ENCODE data around the gene R3HDM2.
"Not testable (repeated sequence)": the region's sequence is repeated elsewhere in the genome, so short reads cannot be mapped to it uniquely, and the experiment has no call there.

Gene R3HDM2

DNA sequence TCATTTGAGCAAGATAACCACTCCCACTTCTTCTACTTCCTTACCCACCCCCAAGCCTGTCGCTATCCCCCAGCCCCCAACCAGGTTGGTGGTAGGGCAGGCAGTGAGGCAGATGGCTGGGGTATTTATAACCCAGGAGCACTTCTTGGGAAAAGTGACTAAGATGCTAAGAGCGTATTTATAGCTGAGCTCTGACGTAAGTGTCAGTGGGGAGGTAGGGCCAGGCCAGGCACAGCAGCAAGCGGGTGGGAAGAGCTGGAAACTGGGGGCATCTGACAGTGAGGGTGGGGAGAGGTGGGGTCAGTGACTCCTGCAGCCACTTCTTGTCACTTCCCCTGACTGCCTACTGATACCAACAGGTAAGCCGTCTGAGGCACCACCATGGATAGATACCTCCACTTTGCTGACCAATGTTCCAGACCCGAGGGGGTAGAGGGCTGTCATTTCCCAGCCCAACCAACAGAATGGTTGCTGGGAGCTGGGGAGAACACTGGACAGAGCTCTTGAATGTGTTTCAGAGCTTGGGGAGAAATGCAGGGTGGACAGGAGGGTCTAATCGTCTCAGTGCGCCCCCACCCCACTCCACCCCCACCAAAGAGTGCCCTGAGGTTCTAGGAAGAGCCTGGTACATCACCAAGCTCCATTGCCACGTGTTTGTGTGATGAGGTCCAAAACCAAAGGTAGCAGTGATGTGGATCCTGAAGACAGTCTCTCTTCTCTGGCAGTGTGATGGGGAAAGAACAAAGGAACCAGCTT lies 21.5 kb upstream of the R3HDM2 start:
- DNase-seq, result no peak

DNA sequence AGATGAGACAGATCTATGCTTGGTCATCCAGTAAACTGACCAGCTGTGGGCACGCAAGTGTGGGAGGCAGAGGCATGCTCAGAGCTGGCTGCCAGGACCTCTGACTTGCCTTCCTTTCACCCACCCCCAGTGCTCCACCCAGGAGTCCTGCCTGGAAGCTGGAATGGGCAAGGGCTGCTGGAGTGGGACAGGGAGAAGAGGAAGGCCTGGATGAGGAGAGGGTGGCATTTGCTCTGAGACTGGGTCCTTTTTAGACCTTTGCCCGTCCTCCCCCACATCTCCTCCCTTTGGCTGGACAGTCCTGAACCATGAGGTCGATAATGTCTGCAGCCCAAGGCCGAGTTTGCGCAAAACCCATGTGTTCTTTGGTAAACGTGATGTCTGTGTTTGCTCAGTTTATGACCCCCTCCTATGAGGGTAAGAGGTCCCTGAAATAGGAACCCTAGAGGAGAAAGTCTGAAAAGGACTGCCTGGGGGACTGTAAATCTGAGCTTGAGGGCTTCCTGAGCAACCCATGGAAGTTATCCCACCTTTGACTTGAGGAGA lies 20.5 kb upstream of the R3HDM2 start:
- no peak for DNase-seq

DNA sequence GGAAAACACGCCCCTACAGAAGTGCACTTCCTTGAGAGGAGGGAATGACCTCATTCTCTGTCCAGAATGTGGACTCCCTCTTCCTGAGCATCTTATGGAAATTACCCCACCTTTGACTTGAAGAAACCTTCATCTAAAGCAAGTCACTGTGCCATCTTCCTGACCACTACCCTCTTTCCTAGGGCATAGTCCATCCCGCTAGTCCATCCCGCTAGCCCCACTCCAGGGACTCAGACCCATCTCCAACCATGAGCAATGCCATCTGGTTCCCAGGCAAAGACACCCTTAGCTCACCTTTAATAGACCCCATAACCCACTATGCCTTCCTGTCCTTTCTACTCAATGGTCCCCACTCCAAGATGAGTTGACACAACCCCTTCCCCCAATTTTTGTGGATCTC lies 19.2 kb upstream of the R3HDM2 start:
- DNase-seq, result no peak

- DNase-seq, result no peak
Observed at GRCh38 chr12:57449375-57449774, 18.5 kb upstream of the R3HDM2 start.

- DNase-seq, result no peak
Observed at GRCh38 chr12:57448669-57449068, 17.8 kb upstream of the R3HDM2 start.

DNA sequence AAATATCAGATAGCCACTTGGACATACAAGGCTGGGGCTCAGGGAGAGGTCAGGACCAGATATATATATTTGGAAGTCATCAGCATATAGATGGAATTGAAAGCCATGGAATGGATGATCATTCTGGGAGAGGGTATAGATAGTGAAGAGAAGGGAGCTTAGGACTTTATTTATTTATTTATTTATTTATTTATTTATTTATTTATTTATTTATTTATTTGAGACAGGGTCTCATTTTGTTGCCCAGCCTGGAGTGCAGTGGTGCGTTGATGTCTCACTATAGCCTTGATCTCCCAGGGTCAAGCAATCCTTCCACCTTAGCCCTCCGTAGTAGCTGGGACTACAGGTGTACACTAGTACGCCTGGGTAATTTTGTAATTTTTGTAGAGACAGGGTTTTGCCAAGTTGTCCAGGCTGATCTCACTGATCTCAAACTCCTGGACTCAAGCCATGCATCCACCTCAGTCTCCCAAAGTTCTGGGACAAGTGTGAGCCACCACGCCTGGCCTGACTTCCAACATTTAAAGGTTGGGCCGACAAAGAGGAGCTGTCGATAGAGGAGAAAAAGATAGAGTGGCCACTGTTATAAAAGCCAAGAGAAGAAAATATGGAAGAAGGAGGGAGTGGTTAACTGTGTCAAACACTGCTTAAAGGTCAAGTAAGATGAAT lies 15.6 kb upstream of the R3HDM2 start:
- no peak for DNase-seq

- peak; percentile 44 for DNase-seq
Observed at GRCh38 chr12:57444744-57445143, 13.9 kb upstream of the R3HDM2 start.

- not testable (repeated sequence) for DNase-seq
Observed at GRCh38 chr12:57444337-57444736, 13.5 kb upstream of the R3HDM2 start.

- peak; percentile 56 for DNase-seq
Observed at GRCh38 chr12:57441846-57442427, 11.1 kb upstream of the R3HDM2 start.

- not testable (repeated sequence) for DNase-seq
Observed at GRCh38 chr12:57441393-57441792, 10.6 kb upstream of the R3HDM2 start.

DNA sequence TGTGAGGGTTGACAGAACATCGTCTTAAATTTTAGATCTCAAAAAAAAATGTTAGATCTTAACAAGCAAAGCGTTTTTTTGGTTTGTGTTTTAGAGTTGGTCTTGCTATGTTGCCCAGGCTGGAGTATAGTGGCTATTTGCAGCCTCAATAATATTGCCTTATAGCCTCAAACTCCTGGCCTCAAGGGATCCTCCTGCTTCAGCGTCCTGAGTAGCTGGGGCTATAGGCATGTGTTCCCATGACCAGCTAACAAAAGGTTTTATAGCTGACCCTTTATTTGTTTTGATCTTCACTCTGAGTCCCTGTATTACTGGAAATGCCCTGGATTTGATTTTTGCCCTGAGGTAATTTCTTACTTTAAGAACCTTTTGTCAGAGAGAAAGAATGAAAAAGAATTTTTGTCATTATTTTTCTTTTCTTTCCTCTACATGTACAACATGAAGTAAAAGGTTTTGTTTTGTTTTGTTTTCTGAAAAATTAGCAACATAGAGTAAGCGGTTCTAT lies 9.0 kb upstream of the R3HDM2 start:
- no peak for DNase-seq

DNA sequence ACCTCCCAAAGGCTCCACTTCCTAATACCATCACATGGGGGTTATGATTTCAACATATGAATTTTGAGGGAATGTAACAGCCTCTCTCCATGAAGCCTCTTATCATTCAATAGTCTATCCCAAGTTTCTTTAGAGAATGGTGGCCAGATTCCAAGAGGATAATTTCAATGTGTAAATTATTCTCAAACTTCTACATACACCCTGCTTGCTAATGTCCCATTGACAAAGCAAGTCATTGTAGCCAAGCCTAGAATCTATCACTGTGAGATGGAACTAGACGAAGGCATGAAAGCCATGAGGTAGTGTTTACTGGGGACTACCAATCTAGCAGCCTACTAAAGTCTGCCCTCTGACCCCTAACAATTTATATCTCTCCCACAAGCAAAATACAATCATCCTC lies 7.6 kb upstream of the R3HDM2 start:
- DNase-seq, result no peak

- no peak for DNase-seq
Observed at GRCh38 chr12:57435293-57435692, 4.5 kb upstream of the R3HDM2 start.

DNA sequence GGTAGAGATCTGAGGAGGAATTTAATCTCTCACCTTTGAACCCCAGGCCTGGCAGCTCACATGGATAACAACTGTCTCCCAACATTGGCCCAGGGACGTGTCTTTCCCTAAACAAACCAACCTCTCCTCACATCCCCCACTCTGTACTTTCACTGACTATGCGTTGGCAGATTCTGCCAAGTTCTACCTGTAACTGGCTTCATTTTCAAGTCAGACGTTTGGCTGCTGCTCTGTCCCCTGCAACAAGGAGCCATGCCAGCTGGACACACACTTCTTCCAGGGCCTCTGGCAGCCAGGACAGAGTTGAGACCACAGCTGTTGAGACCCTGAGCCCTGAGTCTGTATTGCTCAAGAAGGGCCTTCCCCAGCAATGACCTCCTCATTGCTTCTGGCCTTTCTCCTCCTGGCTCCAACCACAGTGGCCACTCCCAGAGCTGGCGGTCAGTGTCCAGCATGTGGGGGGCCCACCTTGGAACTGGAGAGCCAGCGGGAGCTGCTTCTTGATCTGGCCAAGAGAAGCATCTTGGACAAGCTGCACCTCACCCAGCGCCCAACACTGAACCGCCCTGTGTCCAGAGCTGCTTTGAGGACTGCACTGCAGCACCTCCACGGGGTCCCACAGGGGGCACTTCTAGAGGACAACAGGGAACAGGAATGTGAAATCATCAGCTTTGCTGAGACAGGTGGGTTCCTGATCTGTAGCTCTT lies 3.8 kb upstream of the R3HDM2 start, which contains the start of gene INHBC:
TSS of gene INHBC (plus strand) at position 268 of the 707 bp plus-strand sequence. CDS start at position 371, 103 bp downstream.
- no peak for DNase-seq

- DNase-seq, result no peak
Observed at GRCh38 chr12:57433370-57433769, 2.5 kb upstream of the R3HDM2 start.

GRCh38 chr12:57431654-57432188 lies 878 bp upstream of the R3HDM2 start:
- no peak for DNase-seq

GRCh38 chr12:57430112-57430930 lies 522 bp downstream of the R3HDM2 start:
- no peak for DNase-seq

GRCh38 chr12:57429473-57430111 lies 1.3 kb downstream of the R3HDM2 start:
- peak; percentile 72 for DNase-seq

DNA sequence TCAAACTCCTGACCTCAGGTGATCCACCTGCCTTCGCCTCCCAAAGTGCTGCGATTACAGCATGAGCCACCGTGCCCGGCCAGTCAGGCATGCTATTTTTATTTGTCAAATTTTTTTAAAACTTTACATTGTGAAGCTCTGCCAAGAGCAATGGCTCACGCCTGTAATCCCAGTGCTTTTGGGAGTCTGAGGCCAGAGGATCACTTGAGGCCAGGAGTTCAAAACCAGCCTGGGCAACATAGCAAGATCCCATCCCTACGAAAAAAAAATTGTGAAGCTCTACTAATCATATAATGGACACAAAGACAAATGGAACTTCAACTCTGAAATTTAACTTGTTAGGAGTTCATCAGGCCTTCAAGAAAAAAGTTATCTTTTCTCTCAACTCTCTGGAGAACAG lies 1.9 kb downstream of the R3HDM2 start:
- DNase-seq, result no peak

DNA sequence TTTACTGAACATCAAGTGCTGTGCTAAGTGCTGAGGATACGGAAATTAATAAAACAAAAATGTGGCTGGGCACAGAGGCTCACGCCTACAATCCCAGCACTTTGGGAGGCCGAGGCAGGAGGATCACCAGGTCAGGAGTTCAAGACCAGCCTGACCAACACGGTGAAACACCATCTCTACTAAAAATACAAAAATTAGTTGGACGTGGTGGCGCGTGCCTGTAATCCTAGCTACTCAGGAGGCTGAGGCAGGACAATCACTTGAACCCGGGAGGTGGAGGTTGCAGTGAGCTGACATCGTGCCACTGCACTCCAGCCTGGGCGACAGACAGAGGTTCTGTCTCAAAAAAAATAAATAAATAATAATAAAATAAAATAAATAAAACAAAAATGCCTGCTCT lies 3.9 kb downstream of the R3HDM2 start:
- not testable (repeated sequence) for DNase-seq

DNA sequence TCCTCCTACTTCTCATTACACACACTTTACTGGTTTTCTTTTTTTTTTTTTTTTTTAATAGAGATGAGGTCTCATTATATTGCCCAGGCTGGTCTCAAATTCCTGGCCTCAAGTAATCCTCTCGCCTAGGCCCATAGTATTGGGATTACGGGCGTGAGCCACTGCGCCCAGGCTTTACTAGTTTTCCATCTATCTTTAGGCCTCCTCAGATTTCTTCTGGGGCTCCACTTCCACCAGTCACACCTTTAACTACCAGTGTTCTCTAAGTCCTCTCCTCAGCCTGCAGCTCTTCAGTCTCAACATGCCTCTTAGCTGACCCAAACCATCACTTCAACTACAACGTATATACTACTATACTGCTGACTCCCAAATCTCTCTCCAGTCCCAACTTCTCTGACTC lies 10.4 kb downstream of the R3HDM2 start:
- DNase-seq, result no peak
